ENCODE data around the gene AFG1L.

GRCh38 chr6:108254433-108255410, 40.1 kb upstream of the AFG1L start:
- TF ChIP-seq CTCF (IDR thresholded peaks at IDR 0.05) = no peak
- TF ChIP-seq POLR2A (IDR thresholded peaks at IDR 0.05) = no peak
- TF ChIP-seq EP300 (IDR thresholded peaks at IDR 0.05) = no peak
- no peak for TF ChIP-seq POLR2AphosphoS5 (IDR thresholded peaks at IDR 0.05)

Data from stomach (tissue), 4 donors.